Suppressor macrophage treated with lipopolysaccharide for 1 hour (primary cell): ENCODE data around the gene UEVLD.
A peak's percentile ranks its signal among the peaks of the same experiment; 100 is the strongest.

ENCODE experiments used
- DNase-seq, 3 donors: peaks; one replicate each; pipeline ENCODE4 v3.0.0-alpha.2; 2020 to 2022

The UEVLD gene

GRCh38 chr11:18495271-18495670 is 93.3 kb downstream of the UEVLD start:
- peak in 1 of 3 donors; percentile 6 for DNase-seq

DNA sequence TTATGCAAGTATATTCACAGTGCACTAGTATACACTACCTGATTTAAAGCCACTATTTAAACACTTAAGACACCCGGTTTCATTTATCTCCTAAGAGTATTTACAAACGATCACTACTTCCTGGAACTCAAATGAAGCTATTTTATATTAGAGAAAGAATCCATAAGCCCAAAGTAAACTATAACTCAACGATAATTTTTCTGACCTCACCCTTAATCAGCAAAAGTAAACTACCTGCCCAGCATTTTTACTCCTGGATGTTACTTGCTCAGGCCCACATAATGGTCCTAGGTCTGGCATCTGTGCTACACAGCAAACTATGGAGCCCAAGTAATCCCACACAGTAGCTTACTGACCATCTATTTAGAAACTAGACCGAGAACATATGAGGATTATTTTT is 95.2 kb downstream of the UEVLD start:
- DNase-seq = no peak

DNA sequence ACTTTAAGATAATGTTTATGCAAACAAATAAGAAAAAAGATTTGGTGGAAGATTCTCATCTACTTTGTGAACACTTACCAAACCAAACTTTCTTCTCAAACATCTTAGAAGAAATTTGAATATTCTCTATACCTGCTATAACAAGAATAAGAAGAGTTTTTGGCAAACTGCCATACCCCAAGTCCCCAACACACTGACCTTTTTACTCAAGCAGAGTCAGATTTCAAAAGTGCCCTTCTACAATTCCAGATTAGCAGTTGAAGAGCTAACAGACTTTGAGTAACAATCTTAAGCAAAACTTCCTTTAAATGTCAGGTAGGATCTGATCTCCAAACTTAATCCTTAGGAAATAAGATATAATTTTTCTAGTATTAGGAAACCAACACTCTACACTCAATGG is 95.6 kb downstream of the UEVLD start:
- no peak for DNase-seq

- no peak for DNase-seq
These were observed 96.6 kb downstream of the UEVLD start for GRCh38 chr11:18491924-18492323.

DNA sequence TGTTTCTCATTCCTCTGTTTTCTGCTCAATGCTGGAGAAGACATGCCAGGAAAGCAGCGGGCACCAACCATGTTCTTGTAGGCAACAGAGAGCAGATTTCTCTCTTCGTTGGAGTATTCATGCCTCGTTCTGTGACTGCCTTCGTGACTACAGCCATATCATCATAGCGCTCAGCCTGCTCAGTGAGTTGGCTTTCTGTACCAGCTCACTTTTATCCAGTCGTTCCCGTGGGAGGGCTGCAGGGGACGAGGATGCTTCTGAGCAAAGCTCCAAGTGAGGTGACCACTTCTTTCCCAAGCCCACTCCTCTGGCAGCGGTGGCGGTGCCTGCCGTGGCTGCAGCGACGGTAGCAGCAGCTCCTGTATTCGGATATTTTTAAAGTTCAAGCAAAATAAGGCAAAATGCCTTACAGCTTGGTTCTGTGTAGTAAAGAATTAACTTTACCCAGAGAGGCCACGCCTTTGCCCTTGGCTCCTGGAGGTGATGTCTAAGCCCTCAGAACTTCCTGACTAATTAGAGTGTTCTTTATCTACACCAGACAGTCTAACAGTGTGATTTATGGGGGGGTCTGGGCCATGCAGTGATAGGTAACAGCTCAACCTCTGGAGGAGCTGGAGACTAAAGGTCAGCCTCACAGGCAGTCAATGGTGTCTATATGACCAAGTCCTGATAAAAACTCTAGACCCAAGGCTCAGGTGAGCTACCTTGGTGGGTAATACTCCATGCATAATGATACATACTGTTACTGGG is 97.6 kb downstream of the UEVLD start:
- no peak for DNase-seq

DNA sequence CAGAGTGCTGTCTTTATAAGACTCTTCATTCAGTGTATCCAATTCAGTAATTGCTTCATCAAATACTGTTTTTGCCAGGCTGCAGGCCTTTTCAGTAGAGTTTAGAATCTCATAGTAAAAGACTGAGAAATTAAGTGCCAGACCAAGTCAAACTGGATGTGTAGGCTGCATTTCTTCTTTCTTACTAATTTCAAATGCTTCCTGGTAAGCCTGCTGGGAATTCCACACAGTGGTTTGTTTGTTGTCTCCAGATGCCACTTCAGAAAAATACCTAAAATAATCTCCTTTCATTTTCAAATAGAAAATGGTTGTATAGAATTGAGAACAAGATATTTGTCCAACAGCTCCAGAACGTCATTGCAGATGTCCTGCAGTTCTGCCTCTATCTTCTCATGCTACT is 98.2 kb downstream of the UEVLD start:
- no peak for DNase-seq

DNA sequence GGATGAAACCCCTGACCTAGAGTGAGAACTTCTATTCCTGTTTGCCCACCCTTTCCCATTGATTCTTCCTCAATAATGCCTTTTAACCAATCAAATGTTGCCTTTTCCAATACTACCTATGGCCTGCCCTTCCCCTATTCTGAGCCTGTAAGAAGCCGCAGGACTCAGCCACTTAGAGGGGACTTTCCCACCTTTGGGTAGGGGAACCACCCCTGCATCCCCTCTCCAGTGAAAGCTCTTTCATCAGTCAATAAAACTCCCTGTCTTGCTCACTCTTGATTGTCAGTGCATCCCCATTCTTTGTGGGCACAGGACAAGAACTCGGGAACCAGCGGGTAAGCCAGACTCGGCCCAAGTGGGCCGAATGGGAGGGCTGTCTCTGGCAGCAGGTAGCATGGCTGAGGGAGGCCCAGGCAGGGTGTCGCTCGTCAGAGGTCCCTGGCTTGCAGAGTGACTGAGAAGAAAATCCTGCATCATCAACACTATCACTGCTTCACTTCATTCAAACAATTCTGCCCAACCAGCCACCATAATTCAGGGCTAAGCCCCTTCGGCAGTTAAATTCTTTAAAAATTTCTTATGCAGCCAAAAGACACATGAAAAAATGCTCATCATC is 102.5 kb downstream of the UEVLD start:
- DNase-seq = peak; percentile 14 to 55 (median 37)
